ENCODE data around the gene ECSIT. TPM values are rescaled to one million over a fixed set of nuclear protein-coding genes. Genes with fewer than 3 reads are reported as not detected.

ECSIT gene
- total RNA-seq, 1 experiment from 2014 or later, result 39.4 TPM

- ATAC-seq, result 0 out of 2 replicates have a peak, but pooled peaks have one; percentile 23
- POLR2A ChIA-PET, result interaction anchor here (0.6 kb wide), 1 partner anchor 13 kb away, joined by 13 read pairs; no protein-coding TSS in a partner anchor
- in situ Hi-C loops (cut with HindIII; ENCODE audit: low pct_unique_long_range_greater_than_20kb, low sequenced_read_pairs), result no loop called here
Observed at GRCh38 chr19:11538232-11539036, 9.5 kb upstream of the ECSIT start, which contains the start of gene CNN1. Gene CNN1, plus strand, starts transcription at chr19:11538851. Its CDS starts 77 bp downstream, at chr19:11538928.

More at GRCh38 chr19:11538232-11539036, 9.5 kb upstream of the ECSIT start, which contains the start of gene CNN1:
- CTCF ChIA-PET, result interaction anchor here (0.6 kb wide), 1 partner anchor 43 kb away, joined by 3 read pairs; no protein-coding TSS in a partner anchor
- no peaks in the 10 kb centered on the region for H3K36me3 ChIP-seq (ENCODE audit: control insufficient read depth, insufficient read depth, low read length)
- no peak for DNase-seq (ENCODE audit: low read depth, low spot score)
- TF ChIP-seq TCF7L2 (IDR thresholded peaks at IDR 0.05; ENCODE audit: low read depth, low read length) (no peak), SIN3A (IDR thresholded peaks at IDR 0.05; ENCODE audit: borderline replicate concordance, insufficient read depth, low read depth, low read length) (no peak), CTCF (IDR thresholded peaks at IDR 0.05) (no peak), REST (IDR thresholded peaks at IDR 0.05; ENCODE audit: insufficient read depth in 1 of 2, low read depth in 2 of 2, low read length in 1 of 2) (no peak), POLR2AphosphoS5 (IDR thresholded peaks at IDR 0.05; ENCODE audit: low read depth, low read length) (no peak)
- peak within 1 kb of the TSS in 1 of 2 experiments; percentile 18; a peak in 1 of 4 replicates for H3K4me3 ChIP-seq (ENCODE audit: low read depth in 2 of 2, low read length in 2 of 2)
- H3K27me3 ChIP-seq (ENCODE audit: control insufficient read depth, insufficient read depth, low read length), result no peaks in the 10 kb centered on the region
- intact Hi-C loops (cut with micrococcal nuclease; ENCODE audit: unreplicated experiment), result no loop called here
- no peaks in the 10 kb centered on the region for H3K9me3 ChIP-seq (ENCODE audit: control insufficient read depth, insufficient read depth, low read depth, low read length)
- H3K27ac ChIP-seq (ENCODE audit: low read length), result no peak within 1 kb of the TSS
- H3K4me1 ChIP-seq (ENCODE audit: control insufficient read depth, insufficient read depth, low read length), result no peaks in the 10 kb centered on the region; the same call in none of the 2 replicates
- no TSS peak for BruUV-seq (replicated peaks)
